ENCODE results near the gene JADE3.

Gene JADE3

DNA sequence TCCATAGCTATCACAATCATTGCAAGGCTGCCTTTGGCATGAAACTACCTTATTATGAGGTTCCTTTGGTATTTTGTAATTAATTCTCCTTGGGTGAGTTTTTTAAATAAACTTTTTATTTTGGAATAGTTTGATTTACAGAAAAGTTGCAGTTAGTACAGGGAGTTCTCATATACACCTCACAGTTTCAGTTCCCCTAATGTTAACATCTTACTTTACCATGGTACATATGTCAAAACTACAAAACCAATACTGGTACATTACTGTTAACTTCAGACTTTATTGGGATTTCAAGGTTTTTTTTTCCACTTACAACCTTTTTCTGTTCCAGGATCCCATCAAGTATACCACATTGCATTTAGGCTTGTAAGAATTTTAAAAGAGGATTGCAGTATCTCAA lies 114.0 kb downstream of the JADE3 start:
- no peak for DNase-seq (ENCODE audit: low spot score)

DNA sequence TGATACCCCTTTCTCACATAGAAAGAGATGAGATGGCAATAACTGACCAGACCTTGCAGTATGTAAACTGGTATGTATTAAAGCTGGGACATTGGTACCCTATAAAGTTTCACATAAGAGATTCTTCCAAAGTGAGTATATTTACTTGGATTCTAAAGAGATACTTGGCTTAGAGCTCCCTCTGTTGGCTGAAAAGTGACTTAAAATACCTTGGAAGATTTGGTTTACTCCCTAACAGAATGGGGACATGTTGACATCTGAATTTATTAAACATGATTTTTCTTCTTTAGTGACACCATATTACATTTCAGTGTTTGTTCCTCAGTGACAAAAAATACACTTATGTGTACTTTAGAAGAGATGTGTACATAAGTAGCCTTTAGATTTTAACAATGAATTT lies 118.1 kb downstream of the JADE3 start:
- peak; percentile 29 for DNase-seq (ENCODE audit: low spot score)

GRCh38 chrX:47047989-47048388 lies 135.8 kb downstream of the JADE3 start:
- DNase-seq (ENCODE audit: low spot score), result no peak

DNA sequence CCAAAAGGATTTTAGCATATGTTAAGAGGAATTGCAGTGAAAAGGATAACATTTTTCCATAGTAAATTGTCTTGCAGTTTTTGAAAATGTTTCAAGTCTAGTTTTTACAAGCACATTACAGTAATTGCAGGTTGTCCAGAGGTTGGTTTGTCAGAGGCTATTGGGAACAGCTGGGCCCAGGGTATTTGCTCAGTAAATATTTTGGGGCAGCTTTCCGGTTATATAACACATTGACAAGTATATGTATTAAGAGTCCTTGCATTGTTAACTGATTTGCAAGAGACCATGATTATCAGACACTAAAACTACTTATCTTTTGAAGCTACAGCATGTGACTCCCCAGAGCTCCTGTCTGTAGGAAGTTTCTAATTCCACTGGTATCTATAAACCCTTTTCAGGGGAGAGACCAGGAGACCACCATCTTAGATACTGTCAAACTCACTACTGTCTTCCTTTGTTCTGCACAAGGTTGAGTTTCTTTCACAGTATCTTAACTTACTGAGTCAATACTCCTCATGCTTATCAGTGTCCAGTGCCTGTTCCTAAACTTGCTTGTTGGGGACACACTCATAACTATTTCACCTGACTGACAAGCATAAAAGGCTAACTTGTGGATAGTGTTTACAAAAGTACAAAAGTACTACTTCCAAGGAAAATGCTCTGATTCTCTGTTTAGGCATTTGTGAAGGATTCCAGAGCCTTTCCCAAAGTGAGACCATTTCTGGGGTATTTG lies 147.1 kb downstream of the JADE3 start:
- no peak for DNase-seq (ENCODE audit: low spot score)

DNA sequence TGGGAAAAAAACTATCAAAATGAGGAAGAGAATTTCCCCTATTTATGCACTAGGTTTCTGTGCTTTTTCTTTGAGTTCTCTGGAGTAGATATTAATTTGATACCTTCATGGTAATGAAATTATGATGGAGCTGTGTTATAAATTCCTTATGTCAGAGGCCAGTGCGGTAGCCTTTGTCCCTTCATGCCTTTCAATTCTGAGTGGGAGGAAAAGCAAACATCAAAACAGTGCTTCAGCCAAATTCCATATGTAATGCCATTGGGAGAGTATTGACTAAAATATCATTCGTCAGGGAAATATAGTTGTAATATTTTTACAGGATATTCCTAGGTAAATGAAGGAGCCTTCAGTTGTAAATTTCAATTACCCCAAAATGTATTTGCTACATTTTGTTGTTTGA lies 148.5 kb downstream of the JADE3 start:
- no peak for DNase-seq (ENCODE audit: low spot score)

- DNase-seq (ENCODE audit: low spot score), result no peak
These were observed 149.2 kb downstream of the JADE3 start for GRCh38 chrX:47061238-47061919.

GRCh38 chrX:47063179-47063578 lies 151.0 kb downstream of the JADE3 start:
- no peak for DNase-seq (ENCODE audit: low spot score)

GRCh38 chrX:47068214-47068613 lies 156.0 kb downstream of the JADE3 start:
- DNase-seq (ENCODE audit: low spot score), result no peak

GRCh38 chrX:47068720-47069119 lies 156.5 kb downstream of the JADE3 start:
- no peak for DNase-seq (ENCODE audit: low spot score)

DNA sequence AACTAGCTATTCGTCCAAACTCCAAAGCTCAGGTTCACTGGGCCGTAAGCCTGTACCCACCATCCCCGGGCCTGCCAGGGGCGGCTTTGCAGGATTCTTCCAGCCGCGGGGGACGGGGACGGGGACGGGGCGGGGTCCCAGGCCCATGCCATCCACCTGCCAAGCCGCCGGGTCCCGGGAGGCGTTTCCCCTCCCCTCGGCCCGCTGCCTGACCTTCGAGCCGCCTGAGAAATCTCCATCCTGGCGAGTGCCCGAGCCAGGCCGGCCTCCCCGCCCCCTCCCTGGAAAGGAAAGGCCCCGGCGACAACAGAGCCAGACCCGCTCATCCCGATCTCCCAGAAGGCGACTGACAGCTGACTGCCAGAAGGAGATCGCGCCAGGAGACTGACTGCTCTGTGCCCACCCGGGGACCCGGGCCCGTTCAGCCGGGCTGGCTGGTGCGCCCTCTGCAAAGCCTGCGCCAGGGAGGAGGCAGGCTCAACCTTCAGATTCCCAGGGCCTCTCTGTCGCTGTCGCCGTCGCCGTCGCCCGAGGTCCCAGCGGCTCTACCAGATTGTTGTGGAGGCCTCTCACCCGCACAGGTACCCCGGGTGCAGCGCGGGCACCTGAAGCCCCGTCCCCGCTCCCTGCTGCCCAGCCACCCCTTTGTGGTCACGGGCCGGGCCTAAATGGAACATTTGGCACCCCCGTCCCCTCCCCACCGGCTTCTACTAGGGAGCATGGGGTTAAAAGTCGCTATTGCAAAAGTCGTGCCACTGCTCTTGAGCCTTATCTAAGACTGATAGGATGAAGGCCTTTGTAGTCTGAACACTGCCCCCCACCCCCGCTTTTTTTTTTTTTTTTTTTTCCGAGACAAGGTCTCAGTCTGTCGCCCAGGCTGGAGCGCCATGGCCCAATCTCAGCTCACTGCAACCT lies 166.2 kb downstream of the JADE3 start, which contains the start of gene RGN:
Gene RGN (plus strand): TSS at position 315 of the 915 bp plus-strand sequence. CDS start 2,702 bp downstream, outside the sequence.
- no peak for DNase-seq (ENCODE audit: low spot score)

DNA sequence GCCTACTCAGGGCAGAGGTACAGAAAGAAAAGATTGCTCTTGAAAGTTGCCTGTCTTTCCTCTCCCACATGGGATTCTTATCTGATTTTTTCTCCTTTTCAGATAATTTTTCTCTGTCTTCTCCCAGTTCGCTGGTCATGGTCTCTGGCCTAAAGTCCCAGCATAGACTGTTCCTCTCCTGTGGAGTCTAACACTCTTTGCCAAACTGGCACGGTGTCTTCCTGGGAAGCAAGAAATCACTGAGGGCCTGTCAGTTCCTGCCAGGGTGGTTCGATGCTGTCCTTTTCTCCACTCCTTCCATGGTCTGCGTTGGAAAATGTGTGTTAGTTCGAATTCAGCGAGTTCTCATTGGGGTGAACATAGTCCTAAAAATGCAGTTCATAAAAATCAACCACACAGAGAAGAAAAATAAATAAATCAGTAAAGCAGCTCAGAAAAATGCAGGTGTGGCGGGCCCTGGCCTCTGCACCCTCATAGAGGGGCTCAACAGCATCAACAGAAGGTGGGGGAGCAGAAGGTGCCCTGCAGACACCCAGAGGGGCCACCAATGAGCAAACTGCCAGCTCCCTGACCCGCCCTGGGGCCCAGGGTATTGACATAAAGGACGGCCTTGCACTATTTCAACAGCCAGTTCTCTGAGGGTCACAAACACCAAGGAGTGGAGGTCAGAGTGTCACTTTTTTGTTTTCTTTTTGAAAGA lies 168.1 kb downstream of the JADE3 start:
- DNase-seq (ENCODE audit: low spot score), result no peak

- no peak for DNase-seq (ENCODE audit: low spot score)
These were observed 168.7 kb downstream of the JADE3 start for GRCh38 chrX:47080915-47081236.

DNA sequence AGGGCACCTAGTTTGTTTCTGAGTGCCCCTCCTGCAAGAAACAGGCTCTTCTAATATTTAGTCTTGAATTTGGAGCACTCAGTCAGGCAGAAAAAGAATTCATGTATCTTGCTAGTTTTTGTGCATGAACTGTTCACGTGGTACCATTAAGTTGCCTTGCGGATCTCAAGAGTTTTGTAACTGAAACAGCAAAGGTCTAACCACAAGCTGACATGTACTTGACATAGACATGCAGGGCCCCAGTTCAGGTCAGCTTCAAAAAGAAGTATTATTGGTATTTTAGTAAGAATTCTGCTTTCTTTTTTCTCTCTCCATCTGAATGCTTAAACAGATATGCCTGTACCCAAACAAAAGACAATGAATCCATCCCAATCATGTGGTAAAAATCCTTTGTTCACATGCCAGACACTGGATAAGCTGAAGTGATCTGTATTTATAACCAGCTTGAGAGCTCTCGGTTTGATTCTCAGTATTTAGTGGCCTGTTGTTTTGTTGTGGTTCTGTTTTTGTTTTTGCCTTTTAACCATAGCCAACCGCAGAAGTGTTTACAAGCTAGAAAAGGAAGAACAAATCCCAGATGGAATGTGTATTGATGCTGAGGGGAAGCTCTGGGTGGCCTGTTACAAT lies 179.0 kb downstream of the JADE3 start:
- no peak for DNase-seq (ENCODE audit: low spot score)

DNA sequence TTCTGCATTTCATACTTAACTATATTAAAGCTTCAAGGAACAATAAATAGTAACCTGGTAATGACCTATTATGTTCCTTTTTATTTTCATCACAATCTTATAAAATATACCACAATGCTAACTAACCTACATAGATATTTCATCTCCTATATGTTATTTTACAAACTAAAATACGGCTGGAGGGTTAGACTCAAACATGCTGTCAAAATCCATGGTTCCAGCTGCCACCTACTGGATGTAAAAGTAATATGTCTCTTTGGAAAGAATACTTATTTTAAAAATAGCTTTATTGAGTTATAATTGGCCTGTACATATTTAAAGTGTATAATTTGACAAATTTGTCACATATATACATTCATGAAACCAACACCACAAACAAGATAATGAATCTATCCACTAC lies 181.0 kb downstream of the JADE3 start:
- DNase-seq (ENCODE audit: low spot score), result no peak

GRCh38 chrX:47093860-47094259 lies 181.6 kb downstream of the JADE3 start:
- no peak for DNase-seq (ENCODE audit: low spot score)

DNA sequence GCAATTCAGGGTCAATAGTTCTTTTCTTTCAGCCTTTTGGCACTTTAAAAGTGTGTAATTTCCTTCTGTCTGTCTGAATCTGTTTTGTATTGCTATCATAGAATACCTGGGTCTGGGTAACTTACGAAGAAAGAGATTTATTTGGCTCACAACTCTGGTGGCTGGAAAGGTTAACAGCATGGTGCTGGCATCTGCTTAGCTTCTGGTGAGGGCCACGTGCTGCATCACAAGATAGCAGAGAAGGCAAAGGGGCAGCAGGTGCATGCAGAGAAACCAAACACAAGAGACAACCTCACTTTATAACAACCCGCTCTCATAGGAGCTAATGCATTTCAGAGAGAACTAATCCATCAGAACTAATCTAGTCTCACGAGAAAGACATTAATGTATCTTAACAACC lies 184.8 kb downstream of the JADE3 start:
- peak; percentile 48 for DNase-seq (ENCODE audit: low spot score)

DNA sequence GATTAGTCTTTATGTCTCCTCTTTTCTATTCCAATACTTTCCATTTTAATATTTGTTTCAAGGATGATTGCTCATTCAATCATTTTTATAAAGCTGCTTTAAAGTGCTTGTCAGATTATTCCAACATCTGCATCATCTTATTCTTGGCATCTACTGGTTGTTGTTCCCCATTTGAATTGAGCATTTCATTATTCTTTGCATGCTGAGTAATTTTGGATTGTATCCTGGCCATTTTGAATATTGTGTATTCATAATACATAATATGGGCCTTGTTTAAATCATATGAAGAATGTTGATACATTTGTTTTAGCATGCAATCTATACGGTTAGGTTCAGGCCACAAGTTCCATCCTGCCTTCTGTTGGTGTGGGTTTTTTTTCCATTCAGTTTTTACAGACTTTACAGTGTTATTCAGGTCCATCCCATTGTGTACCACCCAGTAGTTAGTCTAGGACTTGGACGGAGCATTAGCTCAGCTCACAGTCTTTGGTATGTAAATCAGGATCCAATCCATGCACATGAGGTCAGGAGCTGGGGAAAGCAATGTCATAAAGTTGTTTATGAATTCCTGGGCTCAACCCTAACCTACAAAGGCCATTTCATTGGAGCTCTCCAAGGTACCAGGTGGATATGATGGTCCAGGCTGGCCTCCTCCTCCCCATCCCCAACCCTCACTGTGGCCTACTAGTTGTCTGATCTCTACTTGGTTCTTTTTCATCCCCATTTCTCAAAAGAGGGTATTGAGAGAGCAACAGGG lies 186.3 kb downstream of the JADE3 start:
- no peak for DNase-seq (ENCODE audit: low spot score)

GRCh38 chrX:47101206-47101605 lies 189.0 kb downstream of the JADE3 start:
- DNase-seq (ENCODE audit: low spot score), result no peak
